HL-60 (cell line): ENCODE measurements around the gene LRRC8E.

Source experiments
- GABPA ChIP-seq: IDR thresholded peaks from 2 replicates; pipeline ENCODE4 v1.6.1; 2012; ENCODE audit warnings: low read depth
- POLR2AphosphoS5 ChIP-seq: IDR thresholded peaks from 2 replicates; pipeline ENCODE4 v1.6.1; 2012; ENCODE audit warnings: low read depth
- SPI1 ChIP-seq: IDR thresholded peaks from 2 replicates; pipeline ENCODE4 v1.6.1; 2012; ENCODE audit warnings: low read depth, mild to moderate bottlenecking, borderline replicate concordance
- TF ChIP-seq, protein P1 (sequence below): IDR thresholded peaks from one replicate; pipeline ENCODE4 v1.5.1; 2011; ENCODE audit warnings: low read length, control low read depth, inconsistent platforms; ENCODE audit not compliant: insufficient read depth
- TF ChIP-seq, protein P2 (sequence below): IDR thresholded peaks from 2 replicates; pipeline ENCODE4 v1.6.1; 2012; ENCODE audit warnings: low read depth; ENCODE audit not compliant: insufficient replicate concordance

GRCh38 chr19:7868326-7868670 is 20.0 kb upstream of the LRRC8E start:
- TF ChIP-seq, protein P1, sequence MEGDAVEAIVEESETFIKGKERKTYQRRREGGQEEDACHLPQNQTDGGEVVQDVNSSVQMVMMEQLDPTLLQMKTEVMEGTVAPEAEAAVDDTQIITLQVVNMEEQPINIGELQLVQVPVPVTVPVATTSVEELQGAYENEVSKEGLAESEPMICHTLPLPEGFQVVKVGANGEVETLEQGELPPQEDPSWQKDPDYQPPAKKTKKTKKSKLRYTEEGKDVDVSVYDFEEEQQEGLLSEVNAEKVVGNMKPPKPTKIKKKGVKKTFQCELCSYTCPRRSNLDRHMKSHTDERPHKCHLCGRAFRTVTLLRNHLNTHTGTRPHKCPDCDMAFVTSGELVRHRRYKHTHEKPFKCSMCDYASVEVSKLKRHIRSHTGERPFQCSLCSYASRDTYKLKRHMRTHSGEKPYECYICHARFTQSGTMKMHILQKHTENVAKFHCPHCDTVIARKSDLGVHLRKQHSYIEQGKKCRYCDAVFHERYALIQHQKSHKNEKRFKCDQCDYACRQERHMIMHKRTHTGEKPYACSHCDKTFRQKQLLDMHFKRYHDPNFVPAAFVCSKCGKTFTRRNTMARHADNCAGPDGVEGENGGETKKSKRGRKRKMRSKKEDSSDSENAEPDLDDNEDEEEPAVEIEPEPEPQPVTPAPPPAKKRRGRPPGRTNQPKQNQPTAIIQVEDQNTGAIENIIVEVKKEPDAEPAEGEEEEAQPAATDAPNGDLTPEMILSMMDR = no peak
- TF ChIP-seq, protein P2, sequence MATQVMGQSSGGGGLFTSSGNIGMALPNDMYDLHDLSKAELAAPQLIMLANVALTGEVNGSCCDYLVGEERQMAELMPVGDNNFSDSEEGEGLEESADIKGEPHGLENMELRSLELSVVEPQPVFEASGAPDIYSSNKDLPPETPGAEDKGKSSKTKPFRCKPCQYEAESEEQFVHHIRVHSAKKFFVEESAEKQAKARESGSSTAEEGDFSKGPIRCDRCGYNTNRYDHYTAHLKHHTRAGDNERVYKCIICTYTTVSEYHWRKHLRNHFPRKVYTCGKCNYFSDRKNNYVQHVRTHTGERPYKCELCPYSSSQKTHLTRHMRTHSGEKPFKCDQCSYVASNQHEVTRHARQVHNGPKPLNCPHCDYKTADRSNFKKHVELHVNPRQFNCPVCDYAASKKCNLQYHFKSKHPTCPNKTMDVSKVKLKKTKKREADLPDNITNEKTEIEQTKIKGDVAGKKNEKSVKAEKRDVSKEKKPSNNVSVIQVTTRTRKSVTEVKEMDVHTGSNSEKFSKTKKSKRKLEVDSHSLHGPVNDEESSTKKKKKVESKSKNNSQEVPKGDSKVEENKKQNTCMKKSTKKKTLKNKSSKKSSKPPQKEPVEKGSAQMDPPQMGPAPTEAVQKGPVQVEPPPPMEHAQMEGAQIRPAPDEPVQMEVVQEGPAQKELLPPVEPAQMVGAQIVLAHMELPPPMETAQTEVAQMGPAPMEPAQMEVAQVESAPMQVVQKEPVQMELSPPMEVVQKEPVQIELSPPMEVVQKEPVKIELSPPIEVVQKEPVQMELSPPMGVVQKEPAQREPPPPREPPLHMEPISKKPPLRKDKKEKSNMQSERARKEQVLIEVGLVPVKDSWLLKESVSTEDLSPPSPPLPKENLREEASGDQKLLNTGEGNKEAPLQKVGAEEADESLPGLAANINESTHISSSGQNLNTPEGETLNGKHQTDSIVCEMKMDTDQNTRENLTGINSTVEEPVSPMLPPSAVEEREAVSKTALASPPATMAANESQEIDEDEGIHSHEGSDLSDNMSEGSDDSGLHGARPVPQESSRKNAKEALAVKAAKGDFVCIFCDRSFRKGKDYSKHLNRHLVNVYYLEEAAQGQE = no peak
- TF ChIP-seq POLR2AphosphoS5 (no peak), GABPA (no peak), SPI1 (no peak)
